ENCODE results near the gene NEDD4L. TPM values are rescaled to one million over a fixed set of nuclear protein-coding genes. Genes with fewer than 3 reads are reported as not detected.

NEDD4L gene
- total and polyA plus RNA-seq, 5 donors from 2014 or later: 4.4 to 19.6 (median 7.8) TPM

DNA sequence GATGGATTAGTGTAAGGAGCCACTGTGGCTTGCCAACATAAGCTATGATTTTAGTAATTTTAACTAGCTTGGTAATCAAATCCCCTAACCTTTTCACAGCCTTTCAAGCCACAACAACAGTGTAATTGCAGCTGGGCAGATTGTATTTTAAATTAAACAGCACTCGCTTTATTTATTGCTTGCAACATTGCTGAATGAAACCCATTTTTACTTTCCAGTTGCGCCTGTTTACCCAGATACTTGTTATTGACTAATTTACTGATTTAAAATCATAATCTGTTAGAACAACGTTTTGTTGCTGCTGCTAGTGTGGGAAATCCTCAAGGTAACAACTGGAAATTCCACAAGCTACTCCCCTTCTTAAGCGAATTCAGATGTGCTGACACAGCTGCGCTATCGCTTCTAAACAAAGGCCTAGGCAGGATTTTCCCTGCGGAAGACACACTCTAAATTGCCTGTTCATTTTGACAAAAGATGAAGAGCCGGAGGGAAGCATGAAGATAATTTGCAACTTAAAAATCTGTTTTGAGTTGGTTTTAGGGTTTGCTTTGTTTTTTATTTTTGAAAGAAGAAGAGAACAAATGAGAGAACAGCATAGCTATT, 300.9 kb downstream of the NEDD4L start:
- DNase-seq (no peak), ATAC-seq (ENCODE audit: low read depth in 2 of 2) (no peak)
- no peaks in the 10 kb centered on the region for H3K4me1 ChIP-seq (ENCODE audit: control insufficient read depth, insufficient read depth, low read length, poor library complexity, severe bottlenecking)
- H3K36me3 ChIP-seq (ENCODE audit: control insufficient read depth, insufficient read depth, low read length): no peaks in the 10 kb centered on the region
- H3K27ac ChIP-seq (ENCODE audit: insufficient read depth, low read length, poor library complexity, severe bottlenecking): no peak overlapping the region
- H3K27me3 ChIP-seq (ENCODE audit: control insufficient read depth, insufficient read depth, low read length): no peaks in the 10 kb centered on the region
- Mint-ChIP-seq H3K27ac (no peak overlapping the region), H3K9me3 (no peaks in the 10 kb centered on the region), H3K27me3 (peaks cover 6% of the 10 kb centered on the region), H3K36me3 (no peaks in the 10 kb centered on the region), H3K4me3 (no peak overlapping the region), H3K4me1 (peaks cover 0 to 4% (median under 1%) of the 10 kb centered on the region in 4 donors)
- no peak overlapping the region for H3K4me3 ChIP-seq (ENCODE audit: low read depth, low read length)
- H3K9me3 ChIP-seq (ENCODE audit: control insufficient read depth in 2 of 2, low read length in 2 of 2): no peaks in the 10 kb centered on the region

DNA sequence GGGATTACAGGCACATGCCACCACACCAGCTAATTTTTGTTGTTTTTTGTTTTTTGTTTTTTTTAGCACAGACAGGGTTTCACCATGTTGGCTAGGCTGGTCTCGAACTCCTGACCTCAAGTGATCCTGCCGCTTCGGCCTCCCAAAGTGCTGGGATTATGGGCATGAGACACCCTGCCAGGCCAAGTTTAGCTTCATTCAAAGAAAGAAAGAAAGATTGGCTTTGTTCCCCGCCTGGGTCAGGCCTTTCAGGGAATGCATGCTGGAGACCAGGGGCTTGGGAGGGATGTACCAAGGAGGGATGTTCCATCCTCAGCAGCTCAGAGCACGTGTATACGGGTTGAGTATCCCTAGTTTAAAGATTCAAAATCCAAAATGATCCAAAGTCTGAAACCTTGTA, 301.8 kb downstream of the NEDD4L start:
- H3K4me3 Mint-ChIP-seq: no peak overlapping the region
- no peaks in the 10 kb centered on the region for H3K36me3 Mint-ChIP-seq
- Histone ChIP-seq H3K36me3 (ENCODE audit: control insufficient read depth, insufficient read depth, low read length) (no peaks in the 10 kb centered on the region), H3K4me3 (ENCODE audit: low read depth, low read length) (no peak overlapping the region), H3K9me3 (ENCODE audit: control insufficient read depth in 2 of 2, low read length in 2 of 2) (no peaks in the 10 kb centered on the region), H3K4me1 (ENCODE audit: control insufficient read depth, insufficient read depth, low read length, poor library complexity, severe bottlenecking) (no peaks in the 10 kb centered on the region), H3K27ac (ENCODE audit: insufficient read depth, low read length, poor library complexity, severe bottlenecking) (no peak overlapping the region), H3K27me3 (ENCODE audit: control insufficient read depth, insufficient read depth, low read length) (no peaks in the 10 kb centered on the region)
- H3K4me1 Mint-ChIP-seq: peaks cover 0 to 4% (median under 1%) of the 10 kb centered on the region in 4 donors
- peaks cover 6% of the 10 kb centered on the region for H3K27me3 Mint-ChIP-seq
- H3K9me3 Mint-ChIP-seq: no peaks in the 10 kb centered on the region
- DNase-seq (no peak), ATAC-seq (ENCODE audit: low read depth in 2 of 2) (no peak)
- no peak overlapping the region for H3K27ac Mint-ChIP-seq

- Histone ChIP-seq H3K27ac (ENCODE audit: insufficient read depth, low read length, poor library complexity, severe bottlenecking) (no peak overlapping the region), H3K36me3 (ENCODE audit: control insufficient read depth, insufficient read depth, low read length) (no peaks in the 10 kb centered on the region), H3K4me1 (ENCODE audit: control insufficient read depth, insufficient read depth, low read length, poor library complexity, severe bottlenecking) (no peaks in the 10 kb centered on the region), H3K27me3 (ENCODE audit: control insufficient read depth, insufficient read depth, low read length) (no peaks in the 10 kb centered on the region), H3K4me3 (ENCODE audit: low read depth, low read length) (no peak overlapping the region), H3K9me3 (ENCODE audit: control insufficient read depth in 2 of 2, low read length in 2 of 2) (no peaks in the 10 kb centered on the region)
- Mint-ChIP-seq H3K4me1 (peaks cover 0 to 4% (median under 1%) of the 10 kb centered on the region in 4 donors), H3K27ac (no peak overlapping the region), H3K9me3 (no peaks in the 10 kb centered on the region), H3K4me3 (no peak overlapping the region), H3K27me3 (peaks cover under 1% of the 10 kb centered on the region), H3K36me3 (no peaks in the 10 kb centered on the region)
- no peak for ATAC-seq (ENCODE audit: low read depth in 2 of 2)
- DNase-seq: no peak
Observed at GRCh38 chr18:58347135-58347534, 303.1 kb downstream of the NEDD4L start.

- no peaks in the 10 kb centered on the region for H3K4me1 ChIP-seq (ENCODE audit: control insufficient read depth, insufficient read depth, low read length, poor library complexity, severe bottlenecking)
- ATAC-seq (ENCODE audit: low read depth in 2 of 2): no peak
- no peaks in the 10 kb centered on the region for H3K36me3 ChIP-seq (ENCODE audit: control insufficient read depth, insufficient read depth, low read length)
- no peaks in the 10 kb centered on the region for H3K27me3 Mint-ChIP-seq
- H3K4me3 Mint-ChIP-seq: no peak overlapping the region
- no peak overlapping the region for H3K27ac Mint-ChIP-seq
- H3K9me3 ChIP-seq (ENCODE audit: control insufficient read depth in 2 of 2, low read length in 2 of 2): no peaks in the 10 kb centered on the region
- no peaks in the 10 kb centered on the region for H3K27me3 ChIP-seq (ENCODE audit: control insufficient read depth, insufficient read depth, low read length)
- H3K4me1 Mint-ChIP-seq: peaks cover 0 to 4% (median under 1%) of the 10 kb centered on the region in 4 donors
- H3K9me3 Mint-ChIP-seq: no peaks in the 10 kb centered on the region
- no peak overlapping the region for H3K27ac ChIP-seq (ENCODE audit: insufficient read depth, low read length, poor library complexity, severe bottlenecking)
- H3K36me3 Mint-ChIP-seq: no peaks in the 10 kb centered on the region
- peak in 1 of 3 donors; percentile 4 for DNase-seq
- H3K4me3 ChIP-seq (ENCODE audit: low read depth, low read length): no peak overlapping the region
Observed at GRCh38 chr18:58348517-58348916, 304.5 kb downstream of the NEDD4L start.

DNA sequence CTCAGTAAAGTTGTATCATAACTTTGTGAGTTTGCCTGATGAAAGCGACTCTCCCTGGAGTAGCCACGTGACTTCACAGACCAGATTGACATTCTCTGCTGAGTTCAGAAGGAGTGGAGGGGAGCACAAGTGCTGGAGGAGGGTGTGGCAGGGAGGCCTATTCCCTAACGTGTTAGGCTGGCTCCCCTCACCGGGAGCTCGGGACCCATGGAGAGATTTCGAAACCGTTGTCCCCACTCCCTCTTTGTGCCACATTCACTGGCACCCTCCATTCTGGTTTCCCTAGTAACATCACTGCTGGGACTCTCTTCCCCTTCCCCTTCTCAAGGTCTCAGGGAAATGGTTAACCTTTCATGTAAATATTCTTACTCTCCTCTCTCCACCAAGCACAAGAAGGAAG, 304.9 kb downstream of the NEDD4L start:
- DNase-seq (no peak), ATAC-seq (ENCODE audit: low read depth in 2 of 2) (no peak)
- H3K36me3 ChIP-seq (ENCODE audit: control insufficient read depth, insufficient read depth, low read length): no peaks in the 10 kb centered on the region
- peak overlapping the region in 1 of 3 donors; percentile 21 for H3K27ac Mint-ChIP-seq
- no peak overlapping the region for H3K4me3 Mint-ChIP-seq
- H3K9me3 Mint-ChIP-seq: no peaks in the 10 kb centered on the region
- no peaks in the 10 kb centered on the region for H3K27me3 ChIP-seq (ENCODE audit: control insufficient read depth, insufficient read depth, low read length)
- H3K27me3 Mint-ChIP-seq: no peaks in the 10 kb centered on the region
- H3K9me3 ChIP-seq (ENCODE audit: control insufficient read depth in 2 of 2, low read length in 2 of 2): no peaks in the 10 kb centered on the region
- H3K36me3 Mint-ChIP-seq: no peaks in the 10 kb centered on the region
- H3K4me3 ChIP-seq (ENCODE audit: low read depth, low read length): no peak overlapping the region
- no peaks in the 10 kb centered on the region for H3K4me1 ChIP-seq (ENCODE audit: control insufficient read depth, insufficient read depth, low read length, poor library complexity, severe bottlenecking)
- H3K4me1 Mint-ChIP-seq: peaks cover 0 to 4% (median under 1%) of the 10 kb centered on the region in 4 donors
- no peak overlapping the region for H3K27ac ChIP-seq (ENCODE audit: insufficient read depth, low read length, poor library complexity, severe bottlenecking)

GRCh38 chr18:58349650-58350049, 305.6 kb downstream of the NEDD4L start:
- Mint-ChIP-seq H3K4me3 (no peak overlapping the region), H3K27me3 (no peaks in the 10 kb centered on the region), H3K36me3 (no peaks in the 10 kb centered on the region), H3K4me1 (peaks cover 0 to 4% (median under 1%) of the 10 kb centered on the region in 4 donors), H3K27ac (peak overlapping the region in 2 of 3 donors; percentile 21 to 28), H3K9me3 (no peaks in the 10 kb centered on the region)
- Histone ChIP-seq H3K9me3 (ENCODE audit: control insufficient read depth in 2 of 2, low read length in 2 of 2) (no peaks in the 10 kb centered on the region), H3K27ac (ENCODE audit: insufficient read depth, low read length, poor library complexity, severe bottlenecking) (no peak overlapping the region), H3K4me3 (ENCODE audit: low read depth, low read length) (no peak overlapping the region), H3K27me3 (ENCODE audit: control insufficient read depth, insufficient read depth, low read length) (no peaks in the 10 kb centered on the region), H3K36me3 (ENCODE audit: control insufficient read depth, insufficient read depth, low read length) (no peaks in the 10 kb centered on the region), H3K4me1 (ENCODE audit: control insufficient read depth, insufficient read depth, low read length, poor library complexity, severe bottlenecking) (no peaks in the 10 kb centered on the region)
- no peak for ATAC-seq (ENCODE audit: low read depth in 2 of 2)
- DNase-seq: peak in 1 of 3 donors; percentile 55

GRCh38 chr18:58350526-58350925, 306.5 kb downstream of the NEDD4L start:
- Mint-ChIP-seq H3K4me1 (peaks cover 0 to 4% (median under 1%) of the 10 kb centered on the region in 4 donors), H3K9me3 (no peaks in the 10 kb centered on the region), H3K4me3 (no peak overlapping the region), H3K27ac (no peak overlapping the region), H3K36me3 (no peaks in the 10 kb centered on the region), H3K27me3 (no peaks in the 10 kb centered on the region)
- DNase-seq: no peak
- Histone ChIP-seq H3K4me3 (ENCODE audit: low read depth, low read length) (no peak overlapping the region), H3K27ac (ENCODE audit: insufficient read depth, low read length, poor library complexity, severe bottlenecking) (no peak overlapping the region), H3K4me1 (ENCODE audit: control insufficient read depth, insufficient read depth, low read length, poor library complexity, severe bottlenecking) (no peaks in the 10 kb centered on the region), H3K36me3 (ENCODE audit: control insufficient read depth, insufficient read depth, low read length) (no peaks in the 10 kb centered on the region), H3K9me3 (ENCODE audit: control insufficient read depth in 2 of 2, low read length in 2 of 2) (no peaks in the 10 kb centered on the region), H3K27me3 (ENCODE audit: control insufficient read depth, insufficient read depth, low read length) (no peaks in the 10 kb centered on the region)
- no peak for ATAC-seq (ENCODE audit: low read depth in 2 of 2)

DNA sequence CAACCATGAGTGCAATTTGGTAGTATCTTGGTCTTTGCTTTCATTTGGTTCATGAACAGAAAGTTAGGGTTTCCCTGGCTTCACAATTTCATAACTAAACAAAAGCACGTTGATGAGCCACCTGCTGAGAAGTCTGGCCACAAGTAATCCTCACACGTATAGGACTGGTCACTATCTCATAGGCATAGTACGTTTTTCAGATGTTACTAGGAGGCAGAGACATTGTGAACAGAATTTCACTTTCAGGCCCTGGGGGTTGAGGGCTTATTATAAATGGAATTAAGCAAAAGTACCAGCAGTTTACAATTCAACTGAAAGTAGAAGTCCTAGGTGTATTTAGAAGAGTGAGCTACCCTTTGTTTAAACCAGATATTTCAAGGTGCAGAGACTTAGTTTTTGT, 307.8 kb downstream of the NEDD4L start:
- DNase-seq: no peak
- Mint-ChIP-seq H3K36me3 (no peaks in the 10 kb centered on the region), H3K9me3 (no peaks in the 10 kb centered on the region), H3K4me3 (no peak overlapping the region), H3K4me1 (peaks cover 0 to 4% (median under 1%) of the 10 kb centered on the region in 4 donors), H3K27me3 (no peaks in the 10 kb centered on the region), H3K27ac (no peak overlapping the region)
- no peaks in the 10 kb centered on the region for H3K9me3 ChIP-seq (ENCODE audit: control insufficient read depth in 2 of 2, low read length in 2 of 2)
- H3K4me1 ChIP-seq (ENCODE audit: control insufficient read depth, insufficient read depth, low read length, poor library complexity, severe bottlenecking): no peaks in the 10 kb centered on the region
- H3K27ac ChIP-seq (ENCODE audit: insufficient read depth, low read length, poor library complexity, severe bottlenecking): no peak overlapping the region
- no peak for ATAC-seq (ENCODE audit: low read depth in 2 of 2)
- H3K36me3 ChIP-seq (ENCODE audit: control insufficient read depth, insufficient read depth, low read length): no peaks in the 10 kb centered on the region
- no peaks in the 10 kb centered on the region for H3K27me3 ChIP-seq (ENCODE audit: control insufficient read depth, insufficient read depth, low read length)
- H3K4me3 ChIP-seq (ENCODE audit: low read depth, low read length): no peak overlapping the region

All from CD4-positive, CD25-positive, alpha-beta regulatory T cell (primary cell).